ENCODE results near the gene SIRT7.

DNA sequence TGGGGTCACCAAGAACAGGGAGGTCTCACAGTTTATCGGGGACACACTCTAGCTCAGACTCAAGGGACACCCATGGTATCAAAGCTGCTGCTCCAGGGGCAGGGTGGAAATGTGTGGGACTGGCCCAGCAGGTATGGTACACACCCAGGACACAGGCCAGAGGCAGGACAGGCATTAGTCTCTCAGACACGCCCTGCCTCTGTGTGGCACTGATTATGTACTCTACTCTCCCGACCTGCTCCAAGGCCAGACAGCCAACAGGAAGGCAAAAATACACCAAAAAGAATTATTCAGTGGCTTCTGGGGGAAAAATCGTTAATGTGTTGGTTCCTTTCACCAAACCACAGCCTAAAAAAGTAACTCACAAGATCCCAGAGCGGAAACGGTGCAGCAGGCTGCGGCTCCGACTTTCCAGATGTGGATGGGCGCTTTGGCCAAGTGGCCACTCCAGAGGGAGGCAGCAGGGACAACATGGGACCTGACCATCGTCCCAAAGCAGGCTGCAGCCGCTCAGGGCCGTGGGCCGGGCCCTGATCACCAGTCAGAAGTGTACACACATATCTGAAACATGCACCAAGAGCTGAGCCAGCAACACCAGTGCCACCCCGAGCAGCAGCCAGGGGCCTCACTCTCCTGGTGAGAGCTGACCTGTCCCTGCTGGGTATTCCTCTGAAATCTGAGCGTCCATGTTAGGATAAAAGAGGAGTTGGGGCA, 1.0 kb upstream of the SIRT7 start:
- TF ChIP-seq, protein P1, sequence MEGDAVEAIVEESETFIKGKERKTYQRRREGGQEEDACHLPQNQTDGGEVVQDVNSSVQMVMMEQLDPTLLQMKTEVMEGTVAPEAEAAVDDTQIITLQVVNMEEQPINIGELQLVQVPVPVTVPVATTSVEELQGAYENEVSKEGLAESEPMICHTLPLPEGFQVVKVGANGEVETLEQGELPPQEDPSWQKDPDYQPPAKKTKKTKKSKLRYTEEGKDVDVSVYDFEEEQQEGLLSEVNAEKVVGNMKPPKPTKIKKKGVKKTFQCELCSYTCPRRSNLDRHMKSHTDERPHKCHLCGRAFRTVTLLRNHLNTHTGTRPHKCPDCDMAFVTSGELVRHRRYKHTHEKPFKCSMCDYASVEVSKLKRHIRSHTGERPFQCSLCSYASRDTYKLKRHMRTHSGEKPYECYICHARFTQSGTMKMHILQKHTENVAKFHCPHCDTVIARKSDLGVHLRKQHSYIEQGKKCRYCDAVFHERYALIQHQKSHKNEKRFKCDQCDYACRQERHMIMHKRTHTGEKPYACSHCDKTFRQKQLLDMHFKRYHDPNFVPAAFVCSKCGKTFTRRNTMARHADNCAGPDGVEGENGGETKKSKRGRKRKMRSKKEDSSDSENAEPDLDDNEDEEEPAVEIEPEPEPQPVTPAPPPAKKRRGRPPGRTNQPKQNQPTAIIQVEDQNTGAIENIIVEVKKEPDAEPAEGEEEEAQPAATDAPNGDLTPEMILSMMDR (conservative IDR thresholded peaks at IDR 0.05) = no peak
- TF ChIP-seq EZH2 (IDR thresholded peaks at IDR 0.05; ENCODE audit: low read depth) = no peak
